HEK293 (cell line): Measurements from ENCODE around the gene LRRC27.

ENCODE experiments used
- CTCF ChIA-PET: fragments of 350-600 bp; formaldehyde crosslinking; extraction: SDS; loops from one replicate; lab custom pipeline; 2021; ENCODE audit warnings: antibody characterized with exemption; lab: Yijun Ruan, JAX
- POLR2A ChIA-PET: fragments of 300-600 bp; formaldehyde crosslinking; extraction: SDS; loops from one replicate; lab custom pipeline; 2020; ENCODE audit warnings: antibody characterized with exemption, inconsistent platforms; lab: Yijun Ruan, JAX
- H3K27ac ChIP-seq: fragments of 200-500 bp; sonication (Bioruptor generic); 2 replicates; pipeline ENCODE4 v1.5.1; 2014; ENCODE audit warnings: low read depth, low read length, control low read depth, inconsistent platforms; ENCODE audit errors: extremely low read depth
- H3K36me3 ChIP-seq, 2 experiments: fragments of 200-500 bp in 1 of 2; sonication (Bioruptor generic) in 1 of 2; 1 replicate in 1 of 2; 2 replicates in 1 of 2; pipeline ENCODE4 v1.5.1; 2014 to 2017; ENCODE audit warnings: inconsistent platforms in 2 of 2, low read length in 2 of 2; ENCODE audit not compliant: control insufficient read depth in 2 of 2, insufficient read depth in 1 of 2
- H3K4me1 ChIP-seq: fragments of 200-500 bp; sonication (Bioruptor generic); 2 replicates; pipeline ENCODE4 v1.5.1; 2014; ENCODE audit warnings: mild to moderate bottlenecking, low read length, inconsistent platforms; ENCODE audit not compliant: control insufficient read depth, insufficient read depth
- H3K4me3 ChIP-seq: 2 replicates; pipeline ENCODE4 v1.5.1; 2011; ENCODE audit warnings: low read depth, mild to moderate bottlenecking, control low read depth, low read length, moderate library complexity
- H3K9me3 ChIP-seq: fragments of 200-500 bp; sonication (Bioruptor generic); 2 replicates; pipeline ENCODE4 v1.5.1; 2014; ENCODE audit warnings: low read depth, low read length, inconsistent platforms; ENCODE audit not compliant: control insufficient read depth, insufficient read depth
- MZF1 ChIP-seq: fragments of 450-650 bp; formaldehyde crosslinking; IDR thresholded peaks from 2 replicates; pipeline ENCODE4 v1.5.1; 2017; ENCODE audit warnings: missing biosample characterization, missing genetic modification characterization, borderline replicate concordance
- PRDM1 ChIP-seq: fragments of 450-650 bp; formaldehyde crosslinking; IDR thresholded peaks from 2 replicates; pipeline ENCODE4; 2016; ENCODE audit warnings: missing biosample characterization, missing genetic modification characterization
- ZIC2 ChIP-seq: fragments of 450-650 bp; formaldehyde crosslinking; IDR thresholded peaks from 2 replicates; pipeline ENCODE4 v1.5.1; 2016; ENCODE audit warnings: missing biosample characterization, missing genetic modification characterization
- ZNF132 ChIP-seq: fragments of 450-650 bp; formaldehyde crosslinking; IDR thresholded peaks from 2 replicates; pipeline ENCODE4 v1.5.1; 2017; ENCODE audit warnings: missing biosample characterization, missing genetic modification characterization, borderline replicate concordance
- ZNF175 ChIP-seq: fragments of 450-650 bp; formaldehyde crosslinking; IDR thresholded peaks from 2 replicates; pipeline ENCODE4 v1.5.1; 2016; ENCODE audit warnings: missing biosample characterization, missing genetic modification characterization
- ZNF2 ChIP-seq: fragments of 450-650 bp; formaldehyde crosslinking; IDR thresholded peaks from 2 replicates; pipeline ENCODE4 v1.5.1; 2016; ENCODE audit warnings: missing biosample characterization, missing genetic modification characterization
- ZNF274 ChIP-seq, 2 experiments: fragments of 200-500 bp in 1 of 2; fragments of 450-650 bp in 1 of 2; sonication (Bioruptor generic) in 1 of 2; formaldehyde crosslinking in 1 of 2; IDR thresholded peaks; 2 replicates each; pipeline versions ENCODE4 v1.5.1 to v1.6.1; 2014 to 2016; ENCODE audit warnings: borderline replicate concordance in 1 of 2, inconsistent platforms in 1 of 2, low read length in 1 of 2, missing biosample characterization in 1 of 2, missing genetic modification characterization in 1 of 2
- ZNF354C ChIP-seq: fragments of 450-650 bp; formaldehyde crosslinking; IDR thresholded peaks from 2 replicates; pipeline ENCODE4 v1.5.1; 2016; ENCODE audit warnings: missing biosample characterization, missing genetic modification characterization, low read depth, borderline replicate concordance
- ZNF624 ChIP-seq: fragments of 450-650 bp; formaldehyde crosslinking; IDR thresholded peaks from 2 replicates; pipeline ENCODE4 v1.5.1; 2017; ENCODE audit warnings: missing biosample characterization, missing genetic modification characterization
- ZNF701 ChIP-seq: fragments of 450-650 bp; formaldehyde crosslinking; IDR thresholded peaks from 2 replicates; pipeline ENCODE4 v1.5.1; 2016; ENCODE audit warnings: missing biosample characterization, missing genetic modification characterization
- ZNF785 ChIP-seq: fragments of 450-650 bp; formaldehyde crosslinking; IDR thresholded peaks from 2 replicates; pipeline ENCODE4 v1.5.1; 2016; ENCODE audit warnings: missing biosample characterization, missing genetic modification characterization
- TF ChIP-seq, protein P1 (sequence below): fragments of 450-650 bp; formaldehyde crosslinking; IDR thresholded peaks from 2 replicates; pipeline ENCODE4 v1.5.0; 2017; ENCODE audit warnings: missing biosample characterization, missing genetic modification characterization, borderline replicate concordance
- TF ChIP-seq, protein P2 (sequence below): fragments of 450-650 bp; formaldehyde crosslinking; IDR thresholded peaks from 2 replicates; pipeline ENCODE4 v1.5.1; 2017; ENCODE audit warnings: missing biosample characterization, missing genetic modification characterization
- TF ChIP-seq, protein P3 (sequence below): fragments of 450-650 bp; formaldehyde crosslinking; IDR thresholded peaks from 2 replicates; pipeline ENCODE4 v1.5.1; 2016; ENCODE audit warnings: missing biosample characterization, missing genetic modification characterization

Gene LRRC27

DNA sequence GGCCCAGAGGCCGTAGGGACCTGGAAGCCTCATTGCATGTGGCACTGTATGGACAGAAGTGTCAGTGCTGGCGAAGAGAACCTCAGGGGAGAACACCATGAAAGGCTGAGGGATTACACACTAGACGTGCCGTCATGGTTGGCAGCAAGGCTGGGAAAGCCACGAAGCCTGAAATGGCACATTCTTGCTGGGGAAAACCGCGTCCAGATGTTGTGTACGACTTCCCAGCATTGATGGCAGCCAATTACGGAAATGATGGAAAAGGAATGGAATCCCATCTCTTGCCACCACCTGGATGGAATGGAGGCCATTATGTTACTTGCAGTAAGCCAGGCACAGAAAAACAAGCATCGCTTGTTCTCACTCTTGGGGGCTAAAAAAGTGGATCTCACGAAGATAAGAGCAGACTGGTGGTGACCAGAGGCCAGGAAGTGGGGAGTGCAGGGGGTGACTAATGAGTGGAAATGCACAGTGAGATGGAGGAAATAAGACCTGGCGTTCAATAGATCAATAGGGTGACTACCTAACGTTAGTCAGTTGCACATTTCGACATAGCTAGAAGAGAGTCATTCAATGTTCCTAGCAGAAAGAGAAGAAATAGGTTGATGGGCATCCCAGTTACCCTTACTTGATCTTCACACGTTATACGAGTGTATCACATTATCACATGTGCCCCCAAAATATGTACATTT lies 50.4 kb downstream of the LRRC27 start:
- Histone ChIP-seq H3K27ac (no peak overlapping the region), H3K36me3 (no peaks in the 10 kb centered on the region), H3K4me1 (no peaks in the 10 kb centered on the region)
- CTCF ChIA-PET: interaction anchor here (0.7 to 1.3 kb wide), 2 partner anchors 12 to 22 kb away, joined by 3 to 7 read pairs; no protein-coding TSS in a partner anchor
- TF ChIP-seq ZNF2 (tag by site-specific recombination): no peak
- no peak for TF ChIP-seq ZNF175 (tag by site-specific recombination)
- TF ChIP-seq ZNF701 (tag by site-specific recombination): no peak
- TF ChIP-seq, protein P1, sequence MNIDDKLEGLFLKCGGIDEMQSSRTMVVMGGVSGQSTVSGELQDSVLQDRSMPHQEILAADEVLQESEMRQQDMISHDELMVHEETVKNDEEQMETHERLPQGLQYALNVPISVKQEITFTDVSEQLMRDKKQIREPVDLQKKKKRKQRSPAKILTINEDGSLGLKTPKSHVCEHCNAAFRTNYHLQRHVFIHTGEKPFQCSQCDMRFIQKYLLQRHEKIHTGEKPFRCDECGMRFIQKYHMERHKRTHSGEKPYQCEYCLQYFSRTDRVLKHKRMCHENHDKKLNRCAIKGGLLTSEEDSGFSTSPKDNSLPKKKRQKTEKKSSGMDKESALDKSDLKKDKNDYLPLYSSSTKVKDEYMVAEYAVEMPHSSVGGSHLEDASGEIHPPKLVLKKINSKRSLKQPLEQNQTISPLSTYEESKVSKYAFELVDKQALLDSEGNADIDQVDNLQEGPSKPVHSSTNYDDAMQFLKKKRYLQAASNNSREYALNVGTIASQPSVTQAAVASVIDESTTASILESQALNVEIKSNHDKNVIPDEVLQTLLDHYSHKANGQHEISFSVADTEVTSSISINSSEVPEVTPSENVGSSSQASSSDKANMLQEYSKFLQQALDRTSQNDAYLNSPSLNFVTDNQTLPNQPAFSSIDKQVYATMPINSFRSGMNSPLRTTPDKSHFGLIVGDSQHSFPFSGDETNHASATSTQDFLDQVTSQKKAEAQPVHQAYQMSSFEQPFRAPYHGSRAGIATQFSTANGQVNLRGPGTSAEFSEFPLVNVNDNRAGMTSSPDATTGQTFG: no peak
- TF ChIP-seq ZNF274 (IDR thresholded peaks at IDR 0.05; ENCODE audit: low read length): no peak
- no peak for TF ChIP-seq ZNF274 (tag by site-specific recombination; IDR thresholded peaks at IDR 0.05; ENCODE audit: borderline replicate concordance)
- TF ChIP-seq, all 188 proteins: peak for 0
- no peak overlapping the region for H3K4me3 ChIP-seq
- POLR2A ChIA-PET: no interaction called here
- no peaks in the 10 kb centered on the region for H3K9me3 ChIP-seq

DNA sequence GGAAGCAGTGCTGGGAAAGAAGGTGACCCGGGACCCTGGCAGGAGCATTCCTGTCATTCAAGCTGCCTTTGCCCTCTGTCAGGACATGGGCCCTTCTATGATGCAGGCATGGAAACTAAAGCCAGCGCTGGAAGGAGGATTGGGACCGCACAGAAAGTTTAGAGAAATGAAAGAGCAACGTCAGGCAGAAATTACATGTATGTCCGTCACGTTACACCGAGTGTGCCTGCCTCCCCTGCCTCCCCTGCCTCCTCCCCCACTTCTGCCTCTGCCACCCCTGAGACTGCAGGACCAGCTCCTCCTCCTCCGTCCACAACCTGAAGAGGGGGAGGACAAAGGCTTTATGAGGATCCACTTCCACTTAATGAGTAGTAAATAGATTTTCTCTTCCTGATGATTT lies 51.1 kb downstream of the LRRC27 start:
- POLR2A ChIA-PET: no interaction called here
- Histone ChIP-seq H3K4me3 (no peak overlapping the region), H3K36me3 (no peaks in the 10 kb centered on the region), H3K4me1 (peaks cover 3% of the 10 kb centered on the region; the same call in 1 of the 2 replicates), H3K27ac (no peak overlapping the region), H3K9me3 (no peaks in the 10 kb centered on the region)
- CTCF ChIA-PET: interaction anchor here (0.7 kb wide), 1 partner anchor 159 kb away, joined by 3 read pairs; no protein-coding TSS in a partner anchor
- no peak for TF ChIP-seq PRDM1
- no peak for TF ChIP-seq ZNF785 (tag by site-specific recombination)
- no peak for TF ChIP-seq ZNF624 (tag by site-specific recombination)
- TF ChIP-seq, protein P2, sequence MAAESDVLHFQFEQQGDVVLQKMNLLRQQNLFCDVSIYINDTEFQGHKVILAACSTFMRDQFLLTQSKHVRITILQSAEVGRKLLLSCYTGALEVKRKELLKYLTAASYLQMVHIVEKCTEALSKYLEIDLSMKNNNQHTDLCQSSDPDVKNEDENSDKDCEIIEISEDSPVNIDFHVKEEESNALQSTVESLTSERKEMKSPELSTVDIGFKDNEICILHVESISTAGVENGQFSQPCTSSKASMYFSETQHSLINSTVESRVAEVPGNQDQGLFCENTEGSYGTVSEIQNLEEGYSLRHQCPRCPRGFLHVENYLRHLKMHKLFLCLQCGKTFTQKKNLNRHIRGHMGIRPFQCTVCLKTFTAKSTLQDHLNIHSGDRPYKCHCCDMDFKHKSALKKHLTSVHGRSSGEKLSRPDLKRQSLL: no peak
- no peak for TF ChIP-seq ZNF354C (tag by site-specific recombination)
- TF ChIP-seq MZF1 (tag by site-specific recombination): no peak
- TF ChIP-seq ZIC2 (tag by site-specific recombination): no peak
- TF ChIP-seq, protein P3, sequence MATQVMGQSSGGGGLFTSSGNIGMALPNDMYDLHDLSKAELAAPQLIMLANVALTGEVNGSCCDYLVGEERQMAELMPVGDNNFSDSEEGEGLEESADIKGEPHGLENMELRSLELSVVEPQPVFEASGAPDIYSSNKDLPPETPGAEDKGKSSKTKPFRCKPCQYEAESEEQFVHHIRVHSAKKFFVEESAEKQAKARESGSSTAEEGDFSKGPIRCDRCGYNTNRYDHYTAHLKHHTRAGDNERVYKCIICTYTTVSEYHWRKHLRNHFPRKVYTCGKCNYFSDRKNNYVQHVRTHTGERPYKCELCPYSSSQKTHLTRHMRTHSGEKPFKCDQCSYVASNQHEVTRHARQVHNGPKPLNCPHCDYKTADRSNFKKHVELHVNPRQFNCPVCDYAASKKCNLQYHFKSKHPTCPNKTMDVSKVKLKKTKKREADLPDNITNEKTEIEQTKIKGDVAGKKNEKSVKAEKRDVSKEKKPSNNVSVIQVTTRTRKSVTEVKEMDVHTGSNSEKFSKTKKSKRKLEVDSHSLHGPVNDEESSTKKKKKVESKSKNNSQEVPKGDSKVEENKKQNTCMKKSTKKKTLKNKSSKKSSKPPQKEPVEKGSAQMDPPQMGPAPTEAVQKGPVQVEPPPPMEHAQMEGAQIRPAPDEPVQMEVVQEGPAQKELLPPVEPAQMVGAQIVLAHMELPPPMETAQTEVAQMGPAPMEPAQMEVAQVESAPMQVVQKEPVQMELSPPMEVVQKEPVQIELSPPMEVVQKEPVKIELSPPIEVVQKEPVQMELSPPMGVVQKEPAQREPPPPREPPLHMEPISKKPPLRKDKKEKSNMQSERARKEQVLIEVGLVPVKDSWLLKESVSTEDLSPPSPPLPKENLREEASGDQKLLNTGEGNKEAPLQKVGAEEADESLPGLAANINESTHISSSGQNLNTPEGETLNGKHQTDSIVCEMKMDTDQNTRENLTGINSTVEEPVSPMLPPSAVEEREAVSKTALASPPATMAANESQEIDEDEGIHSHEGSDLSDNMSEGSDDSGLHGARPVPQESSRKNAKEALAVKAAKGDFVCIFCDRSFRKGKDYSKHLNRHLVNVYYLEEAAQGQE (tag by site-specific recombination): no peak
- TF ChIP-seq ZNF132 (tag by site-specific recombination): no peak
